K562 (cell line): ENCODE data around the gene PNMA8C. TPM values are rescaled to one million over a fixed set of nuclear protein-coding genes. Genes with fewer than 3 reads are reported as not detected.
"Not testable (repeated sequence)": the region's sequence is repeated elsewhere in the genome, so short reads cannot be mapped to it uniquely, and the experiment has no call there.

Source experiments
- ATAC-seq: fragments of 200-7000 bp; cut with Tn5 transposase; 3 replicates; pipeline ENCODE4 v1.9.1; 2020; ENCODE audit warnings: moderate library complexity
- BruUV-seq: library from RNA; stranded (reverse); fragments of 400-500 nt; replicated peaks from 2 replicates; lab custom pipeline; 2021; lab: Mats Ljungman, UMichigan
- CTCF ChIA-PET: fragments of 300-600 bp; formaldehyde crosslinking; extraction: SDS; loops from one replicate; lab custom pipeline; 2021; ENCODE audit warnings: low intra/inter-chr PET ratio; lab: Yijun Ruan, JAX
- POLR2A ChIA-PET: fragments of 300-600, 350-650 bp; sonication (Branson Sonifier 250); formaldehyde crosslinking; extraction: SDS; loops from one replicate; lab custom pipeline; 2021; ENCODE audit warnings: antibody characterized with exemption, inconsistent platforms; lab: Yijun Ruan, JAX
- DNase-seq, 4 experiments: peaks; one replicate each; pipeline versions ENCODE4 v3.0.0 to v3.0.0-alpha.2; 2011 to 2018; ENCODE audit warnings: low spot score in 3 of 4, mixed read lengths in 3 of 4; ENCODE audit errors: extremely low read depth in 1 of 4
- FAIRE-seq: peaks from 2 replicates; lab custom pipeline; 2011; peaks lifted over from hg19 to GRCh38; lab: Jason Lieb, UNC
- H2AFZ ChIP-seq: 2 replicates; pipeline ENCODE4 v1.6.0; 2011; ENCODE audit warnings: low read depth, low read length, control low read depth, inconsistent platforms
- H3K27ac ChIP-seq: fragments of 200-600 bp; 3 replicates; pipeline ENCODE4 v1.8.0; 2011; ENCODE audit warnings: low read depth, mild to moderate bottlenecking, control low read depth, inconsistent platforms, low read length, moderate library complexity, mixed read lengths; ENCODE audit errors: extremely low read depth
- H3K27me3 ChIP-seq, 2 experiments: fragments of 300-600 bp in 1 of 2; 2 replicates in 1 of 2; 3 replicates in 1 of 2; pipeline versions ENCODE4 v1.6.0 to v1.8.0; 2011; ENCODE audit warnings: inconsistent platforms in 2 of 2, low read length in 2 of 2, mild to moderate bottlenecking in 1 of 2, mixed read lengths in 1 of 2, moderate library complexity in 1 of 2; ENCODE audit not compliant: control insufficient read depth in 2 of 2, insufficient read depth in 2 of 2
- H3K36me3 ChIP-seq: fragments of 300-600 bp; 3 replicates; pipeline ENCODE4 v1.8.0; 2011; ENCODE audit warnings: mild to moderate bottlenecking, low read length, inconsistent platforms; ENCODE audit not compliant: control insufficient read depth, insufficient read depth
- H3K4me1 ChIP-seq, 2 experiments: fragments of 200-600 bp in 1 of 2; replicated peaks in 1 of 2; 2 replicates in 1 of 2; 3 replicates in 1 of 2; pipeline versions ENCODE4 v1.5.1 to v1.8.0; 2011; ENCODE audit warnings: inconsistent platforms in 2 of 2, low read length in 2 of 2, mild to moderate bottlenecking in 1 of 2, mixed read lengths in 1 of 2, moderate library complexity in 1 of 2; ENCODE audit not compliant: control insufficient read depth in 2 of 2, insufficient read depth in 2 of 2
- H3K4me2 ChIP-seq: 2 replicates; pipeline ENCODE4 v1.6.1; 2011; ENCODE audit warnings: low read length, control low read depth, inconsistent platforms, mixed read lengths; ENCODE audit not compliant: insufficient read depth
- H3K4me3 ChIP-seq: fragments of 200-600 bp; sonication (generic), shearing (Covaris generic); 2 replicates; pipeline ENCODE4 v1.5.1; 2016; ENCODE audit warnings: control low read depth, inconsistent platforms
- H3K79me2 ChIP-seq: fragments of 200-600 bp; 3 replicates; pipeline ENCODE4 v1.8.0; 2011; ENCODE audit warnings: low read length, inconsistent platforms; ENCODE audit not compliant: control insufficient read depth, insufficient read depth
- H3K9ac ChIP-seq, 2 experiments: 2 replicates each; pipeline versions ENCODE4 v1.6.0 to v1.6.1; 2011; ENCODE audit warnings: low read depth in 2 of 2, low read length in 2 of 2, control low read depth in 1 of 2, inconsistent platforms in 1 of 2, mild to moderate bottlenecking in 1 of 2, mixed read lengths in 1 of 2; ENCODE audit not compliant: insufficient read depth in 1 of 2
- H3K9me1 ChIP-seq: one replicate; pipeline ENCODE4 v1.6.0; 2011; ENCODE audit warnings: inconsistent platforms, mild to moderate bottlenecking, low read length, moderate library complexity; ENCODE audit not compliant: control insufficient read depth, insufficient read depth
- H3K9me3 ChIP-seq: replicated peaks from 2 replicates; pipeline ENCODE4 v1.5.1; 2011; ENCODE audit warnings: low read depth, low read length, inconsistent platforms; ENCODE audit not compliant: control insufficient read depth, insufficient read depth
- H4K20me1 ChIP-seq: replicated peaks from 2 replicates; pipeline ENCODE4 v1.6.1; 2011; ENCODE audit warnings: low read length, inconsistent platforms, mixed read lengths; ENCODE audit not compliant: control insufficient read depth, insufficient read depth
- POLR2G ChIP-seq: fragments of 200-400 bp; formaldehyde crosslinking; IDR thresholded peaks from 2 replicates; pipeline ENCODE4 v1.6.1; 2017; ENCODE audit warnings: low read depth, mild to moderate bottlenecking, antibody characterized with exemption, low read length, moderate library complexity
- POLR3G ChIP-seq: IDR thresholded peaks from 2 replicates; pipeline ENCODE4 v1.6.1; 2011; ENCODE audit not compliant: insufficient read length, insufficient replicate concordance; ENCODE audit errors: extremely low read depth
- SETDB1 ChIP-seq: IDR thresholded peaks from one replicate; pipeline ENCODE4 v1.6.1; 2012; ENCODE audit warnings: low read length, control low read depth, inconsistent platforms
- WGBS: fragments of 100-300 bp; shearing (Covaris generic); methylation state at CpG from one replicate; pipeline ENCODE4 v1.1.6; 2016; ENCODE audit warnings: low coverage, mixed read lengths; ENCODE audit not compliant: insufficient coverage; ENCODE audit errors: missing lambda C conversion rate; 5-methylcytosine and 5-hydroxymethylcytosine counted together
- in situ Hi-C: fragments of 300-500 bp; cut with MboI; formaldehyde crosslinking; loops from 4 replicates; pipeline ENCODE4 v1.15.0; 2018; ENCODE audit warnings: inconsistent platforms, mixed read lengths
- intact Hi-C: fragments of 100-400 bp; cut with micrococcal nuclease; formaldehyde crosslinking; loops from 2 replicates; pipeline ENCODE4 v1.14.2; 2022
- polyA plus RNA-seq, 8 experiments: library from polyadenylated mRNA; depleted of rRNA in 4 of 8; stranded (reverse) in 5 of 8; unstranded in 3 of 8; fragments of >200 nt; fragmentation: Nextera tagmentation in 2 of 8; fragmentation: Illumina TruSeq in 1 of 8; extraction: Ambion mirVana in 2 of 8; extraction: Trizol in 1 of 8; gene quantifications; 2 replicates each; pipeline versions ENCODE4 v1.2.1 to v1.2.3, GENCODE V29; 2011 to 2014; ENCODE audit warnings: inconsistent platforms in 1 of 8, missing spikeins in 1 of 8
- total RNA-seq, 7 experiments: library from RNA; depleted of rRNA in 6 of 7; stranded (reverse); fragments of >200 nt in 6 of 7; fragmentation: Illumina TruSeq in 2 of 7; extraction: Trizol in 2 of 7; gene quantifications; 2 replicates each; pipeline versions ENCODE4 v1.2.1 to v1.2.3, GENCODE V29; 2011 to 2021; ENCODE audit warnings: low replicate concordance in 1 of 7

PNMA8C gene
- total and polyA plus RNA-seq, 9 of the 15 experiments (the other 6 are each of a cell fraction or from before 2014, with no cell fraction given) = 0.04 to 0.05 (median 0.05) TPM; not detected in 6

GRCh38 chr19:46376241-46377153, 52.2 kb downstream of the PNMA8C start:
- Histone ChIP-seq H3K36me3 (peaks cover 91% of the 10 kb centered on the region), H3K9me1 (no peaks in the 10 kb centered on the region), H3K79me2 (peaks cover 14% of the 10 kb centered on the region), H3K9ac (peak overlapping the region in 1 of 2 experiments; percentile 19; a peak in 1 of 4 replicates), H3K27me3 (no peaks in the 10 kb centered on the region), H3K4me1 (peaks cover 0 to 12% of the 10 kb centered on the region in 2 experiments; a peak in 1 of 5 replicates), H3K4me2 (no peak overlapping the region)
- CTCF ChIA-PET = no interaction called here
- WGBS = 92% methylated on average over 19 of the region's 20 CpGs
- no peak for DNase-seq
- intact Hi-C loops = no loop called here
- no peak for TF ChIP-seq SETDB1
- no peak for TF ChIP-seq POLR3G
- TF ChIP-seq, all 486 proteins: peak for 0
- no peak for FAIRE-seq
- in situ Hi-C loops = no loop called here
- ATAC-seq = no peak
- no TSS peak for BruUV-seq
- Histone ChIP-seq H2AFZ (no peak overlapping the region), H3K9me3 (no peaks in the 10 kb centered on the region), H3K4me3 (no peak overlapping the region), H4K20me1 (peaks cover 10% of the 10 kb centered on the region; the same call in 1 of the 2 replicates), H3K27ac (no peak overlapping the region)
- POLR2A ChIA-PET = no interaction called here

- DNase-seq, in situ Hi-C loops, H3K27me3 ChIP-seq, BruUV-seq, H3K27ac ChIP-seq, H4K20me1 ChIP-seq, ATAC-seq, H3K4me3 ChIP-seq, H3K4me2 ChIP-seq, H2AFZ ChIP-seq, H3K9me3 ChIP-seq, H3K9ac ChIP-seq, intact Hi-C loops, H3K9me1 ChIP-seq, FAIRE-seq: not testable (repeated sequence)
- ChIA-PET POLR2A (interaction anchor here (0.6 to 0.7 kb wide), 2 partner anchors 119 to 1464 kb away, joined by 3 to 4 read pairs; no protein-coding TSS in a partner anchor), CTCF (interaction anchor here (0.7 kb wide), 1 partner anchor 14 kb away, joined by 3 read pairs; no protein-coding TSS in a partner anchor)
- TF ChIP-seq POLR2G = 0 out of 2 replicates have a peak, but pooled peaks have one; percentile 27
- peaks cover 88% of the 10 kb centered on the region for H3K36me3 ChIP-seq
- WGBS = 96% methylated on average over 11 of the region's 22 CpGs
- peaks cover 20% of the 10 kb centered on the region for H3K79me2 ChIP-seq
- peaks cover 0 to 12% of the 10 kb centered on the region in 2 experiments; a peak in 1 of 5 replicates for H3K4me1 ChIP-seq
Observed at GRCh38 chr19:46375476-46376067, 53.2 kb downstream of the PNMA8C start.

Other genes starting within 250 kb of the PNMA8C start
Only the 7 nearest of the 10 such genes appear.
- gene HIF3A, start 131.9 kb downstream of the PNMA8C start, total RNA-seq (2014; rRNA removed) = not detected in 2 replicates
- not detected in 2 replicates for gene HIF3A, start 131.9 kb downstream of the PNMA8C start, total RNA-seq (2014; rRNA removed; fragmentation: Illumina TruSeq; extraction: Trizol)
- not detected in 2 replicates for gene HIF3A, start 131.9 kb downstream of the PNMA8C start, total RNA-seq (2015; rRNA removed; fragmentation: Illumina TruSeq; extraction: Trizol)
- gene HIF3A, start 131.9 kb downstream of the PNMA8C start, total RNA-seq (2021) = 0.29 TPM in 1 of 2 replicates, not detected in the other
- not detected in 2 replicates for gene HIF3A, start 131.9 kb downstream of the PNMA8C start, polyA plus RNA-seq (2011; rRNA removed)
- gene HIF3A, start 131.9 kb downstream of the PNMA8C start, polyA plus RNA-seq (2014; fragmentation: Illumina TruSeq; extraction: Trizol) = not detected in 2 replicates
- not detected for gene HIF3A, start 131.9 kb downstream of the PNMA8C start, polyA plus RNA-seq (2014; fragmentation: Nextera tagmentation; extraction: Ambion mirVana)
- not detected in 2 replicates for gene HIF3A, start 131.9 kb downstream of the PNMA8C start, polyA plus RNA-seq (2014; rRNA removed)
- gene PPP5C, start 81.8 kb downstream of the PNMA8C start, total RNA-seq (2014; rRNA removed) = 109 and 143 TPM in 2 replicates
- 60.3 and 69.4 TPM in 2 replicates for gene PPP5C, start 81.8 kb downstream of the PNMA8C start, total RNA-seq (2014; rRNA removed; fragmentation: Illumina TruSeq; extraction: Trizol)
- 86.3 and 88.6 TPM in 2 replicates for gene PPP5C, start 81.8 kb downstream of the PNMA8C start, total RNA-seq (2015; rRNA removed; fragmentation: Illumina TruSeq; extraction: Trizol)
- 99.9 and 108 TPM in 2 replicates for gene PPP5C, start 81.8 kb downstream of the PNMA8C start, total RNA-seq (2021)
- gene PPP5C, start 81.8 kb downstream of the PNMA8C start, polyA plus RNA-seq (2011; rRNA removed) = 131 and 136 TPM in 2 replicates
- gene PPP5C, start 81.8 kb downstream of the PNMA8C start, polyA plus RNA-seq (2014; fragmentation: Illumina TruSeq; extraction: Trizol) = 163 and 166 TPM in 2 replicates
- 1 to 10 TPM; 1.9 to 4.9 TPM for gene PPP5C, start 81.8 kb downstream of the PNMA8C start, polyA plus RNA-seq (2014; fragmentation: Nextera tagmentation; extraction: Ambion mirVana)
- 134 and 145 TPM in 2 replicates for gene PPP5C, start 81.8 kb downstream of the PNMA8C start, polyA plus RNA-seq (2014; rRNA removed)
- gene CCDC8, start 15.4 kb downstream of the PNMA8C start, total RNA-seq (2014; rRNA removed) = 30.8 and 32.4 TPM in 2 replicates
- 6.6 and 9.7 TPM in 2 replicates for gene CCDC8, start 15.4 kb downstream of the PNMA8C start, total RNA-seq (2014; rRNA removed; fragmentation: Illumina TruSeq; extraction: Trizol)
- 21.6 and 22.3 TPM in 2 replicates for gene CCDC8, start 15.4 kb downstream of the PNMA8C start, total RNA-seq (2015; rRNA removed; fragmentation: Illumina TruSeq; extraction: Trizol)
- 21.9 and 22.5 TPM in 2 replicates for gene CCDC8, start 15.4 kb downstream of the PNMA8C start, total RNA-seq (2021)
- gene CCDC8, start 15.4 kb downstream of the PNMA8C start, polyA plus RNA-seq (2011; rRNA removed) = 8.0 and 9.1 TPM in 2 replicates
- 15.6 and 17.8 TPM in 2 replicates for gene CCDC8, start 15.4 kb downstream of the PNMA8C start, polyA plus RNA-seq (2014; fragmentation: Illumina TruSeq; extraction: Trizol)
- gene CCDC8, start 15.4 kb downstream of the PNMA8C start, polyA plus RNA-seq (2014; fragmentation: Nextera tagmentation; extraction: Ambion mirVana) = 1 to 10 TPM in 1 of 2 experiments, under 1 TPM in 1; 0.68 to 1.5 TPM
- 19.9 and 20.8 TPM in 2 replicates for gene CCDC8, start 15.4 kb downstream of the PNMA8C start, polyA plus RNA-seq (2014; rRNA removed)
- 13.3 and 16.6 TPM in 2 replicates for gene PNMA8A, start 42.6 kb upstream of the PNMA8C start, total RNA-seq (2014; rRNA removed)
- 18.4 and 19.5 TPM in 2 replicates for gene PNMA8A, start 42.6 kb upstream of the PNMA8C start, total RNA-seq (2014; rRNA removed; fragmentation: Illumina TruSeq; extraction: Trizol)
- gene PNMA8A, start 42.6 kb upstream of the PNMA8C start, total RNA-seq (2015; rRNA removed; fragmentation: Illumina TruSeq; extraction: Trizol) = 18.3 and 18.6 TPM in 2 replicates
- 14.9 and 16.3 TPM in 2 replicates for gene PNMA8A, start 42.6 kb upstream of the PNMA8C start, total RNA-seq (2021)
- 20.1 and 23.8 TPM in 2 replicates for gene PNMA8A, start 42.6 kb upstream of the PNMA8C start, polyA plus RNA-seq (2011; rRNA removed)
- gene PNMA8A, start 42.6 kb upstream of the PNMA8C start, polyA plus RNA-seq (2014; fragmentation: Illumina TruSeq; extraction: Trizol) = 17.8 and 18.5 TPM in 2 replicates
- 1 to 10 TPM; 6.6 to 7.2 TPM for gene PNMA8A, start 42.6 kb upstream of the PNMA8C start, polyA plus RNA-seq (2014; fragmentation: Nextera tagmentation; extraction: Ambion mirVana)
- 13.2 and 16.7 TPM in 2 replicates for gene PNMA8A, start 42.6 kb upstream of the PNMA8C start, polyA plus RNA-seq (2014; rRNA removed)
- gene PNMA8B, start 66.9 kb upstream of the PNMA8C start, total RNA-seq (2014; rRNA removed) = 0.04 TPM in 1 of 2 replicates, not detected in the other
- not detected in 2 replicates for gene PNMA8B, start 66.9 kb upstream of the PNMA8C start, total RNA-seq (2014; rRNA removed; fragmentation: Illumina TruSeq; extraction: Trizol)
- gene PNMA8B, start 66.9 kb upstream of the PNMA8C start, total RNA-seq (2015; rRNA removed; fragmentation: Illumina TruSeq; extraction: Trizol) = not detected in 2 replicates
- 0.02 TPM in 1 of 2 replicates, not detected in the other for gene PNMA8B, start 66.9 kb upstream of the PNMA8C start, total RNA-seq (2021)
- gene PNMA8B, start 66.9 kb upstream of the PNMA8C start, polyA plus RNA-seq (2011; rRNA removed) = not detected in 2 replicates
- gene PNMA8B, start 66.9 kb upstream of the PNMA8C start, polyA plus RNA-seq (2014; fragmentation: Illumina TruSeq; extraction: Trizol) = not detected in 2 replicates
- not detected for gene PNMA8B, start 66.9 kb upstream of the PNMA8C start, polyA plus RNA-seq (2014; fragmentation: Nextera tagmentation; extraction: Ambion mirVana)
- not detected in 2 replicates for gene PNMA8B, start 66.9 kb upstream of the PNMA8C start, polyA plus RNA-seq (2014; rRNA removed)
- 149 and 180 TPM in 2 replicates for gene CALM3, start 172.4 kb upstream of the PNMA8C start, total RNA-seq (2014; rRNA removed)
- 126 and 150 TPM in 2 replicates for gene CALM3, start 172.4 kb upstream of the PNMA8C start, total RNA-seq (2014; rRNA removed; fragmentation: Illumina TruSeq; extraction: Trizol)
- 154 and 156 TPM in 2 replicates for gene CALM3, start 172.4 kb upstream of the PNMA8C start, total RNA-seq (2015; rRNA removed; fragmentation: Illumina TruSeq; extraction: Trizol)
- 277 TPM in 2 replicates for gene CALM3, start 172.4 kb upstream of the PNMA8C start, total RNA-seq (2021)
- gene CALM3, start 172.4 kb upstream of the PNMA8C start, polyA plus RNA-seq (2011; rRNA removed) = 255 and 327 TPM in 2 replicates
- 307 and 350 TPM in 2 replicates for gene CALM3, start 172.4 kb upstream of the PNMA8C start, polyA plus RNA-seq (2014; fragmentation: Illumina TruSeq; extraction: Trizol)
- 10 to 100 TPM; 34.6 to 40.2 TPM for gene CALM3, start 172.4 kb upstream of the PNMA8C start, polyA plus RNA-seq (2014; fragmentation: Nextera tagmentation; extraction: Ambion mirVana)
- 266 and 273 TPM in 2 replicates for gene CALM3, start 172.4 kb upstream of the PNMA8C start, polyA plus RNA-seq (2014; rRNA removed)
- gene PTGIR, start 196.2 kb upstream of the PNMA8C start, total RNA-seq (2014; rRNA removed) = 0.61 and 1.5 TPM in 2 replicates
- gene PTGIR, start 196.2 kb upstream of the PNMA8C start, total RNA-seq (2014; rRNA removed; fragmentation: Illumina TruSeq; extraction: Trizol) = 0.18 and 0.45 TPM in 2 replicates
- gene PTGIR, start 196.2 kb upstream of the PNMA8C start, total RNA-seq (2015; rRNA removed; fragmentation: Illumina TruSeq; extraction: Trizol) = 0.30 and 0.36 TPM in 2 replicates
- gene PTGIR, start 196.2 kb upstream of the PNMA8C start, total RNA-seq (2021) = 1.4 and 1.9 TPM in 2 replicates
- gene PTGIR, start 196.2 kb upstream of the PNMA8C start, polyA plus RNA-seq (2011; rRNA removed) = 1.7 and 2.0 TPM in 2 replicates
- 0.58 and 0.65 TPM in 2 replicates for gene PTGIR, start 196.2 kb upstream of the PNMA8C start, polyA plus RNA-seq (2014; fragmentation: Illumina TruSeq; extraction: Trizol)
- under 1 TPM in 1 of 2 experiments, not detected in 1; 0.11 TPM for gene PTGIR, start 196.2 kb upstream of the PNMA8C start, polyA plus RNA-seq (2014; fragmentation: Nextera tagmentation; extraction: Ambion mirVana)
- 1.7 and 3.4 TPM in 2 replicates for gene PTGIR, start 196.2 kb upstream of the PNMA8C start, polyA plus RNA-seq (2014; rRNA removed)